ENCODE results near the gene PTPN7. TPM values are rescaled to one million over a fixed set of nuclear protein-coding genes. Genes with fewer than 3 reads are reported as not detected.

The PTPN7 gene
- 0.65 TPM for polyA plus RNA-seq (2013, experiment 1 of 2)
- 0.49 TPM for polyA plus RNA-seq (2013, experiment 2 of 2)

DNA sequence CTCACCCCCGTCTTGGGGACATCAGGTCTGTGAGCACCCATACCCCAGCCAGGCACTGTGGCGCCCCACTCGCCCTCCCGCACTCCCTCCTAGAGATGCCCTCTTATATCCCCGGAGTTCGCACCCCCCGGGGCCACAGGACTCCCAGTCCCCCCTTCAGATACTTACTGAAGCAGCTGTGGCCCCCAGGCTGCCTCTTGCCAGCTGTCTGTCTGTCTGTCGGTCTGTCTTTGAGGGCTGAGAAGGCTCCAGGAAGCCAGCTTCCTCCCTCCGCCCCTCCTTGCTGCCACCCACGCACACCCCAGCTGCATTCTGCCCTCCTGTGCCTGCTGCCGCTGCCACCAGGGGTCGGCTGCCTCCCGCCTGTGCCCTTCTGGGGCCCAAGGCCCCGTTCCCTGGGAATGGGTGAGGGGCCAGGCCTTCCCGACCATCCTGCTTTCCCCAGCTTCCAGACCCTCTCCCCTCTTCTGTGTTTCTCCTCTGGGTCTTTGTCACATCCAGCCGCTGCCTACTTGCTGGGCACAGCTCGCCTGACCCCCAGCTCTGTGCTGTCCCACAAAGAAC is at the start of gene PTPN7:
TSS of gene PTPN7 (minus strand) at position 226 of the 564 bp plus-strand sequence. CDS start 1,200 bp downstream, outside the sequence.
- H3K36me3 ChIP-seq (ENCODE audit: control insufficient read depth, insufficient read depth, low read length) = no peaks in the 10 kb centered on the region
- DNase-seq = no peak
- H3K56ac ChIP-seq (ENCODE audit: low read length) = peak within 1 kb of the TSS; percentile 80
- no peaks in the 10 kb centered on the region for H3K79me2 ChIP-seq (ENCODE audit: control insufficient read depth, insufficient read depth, low read length)
- H3K4me1 ChIP-seq (ENCODE audit: control insufficient read depth, low read depth, low read length) = peaks cover 26% of the 10 kb centered on the region
- peak within 1 kb of the TSS; percentile 4 for H3K18ac ChIP-seq (ENCODE audit: low read length)
- peak within 1 kb of the TSS; percentile 56 for H2AK5ac ChIP-seq (ENCODE audit: low read length)
- H2BK120ac ChIP-seq (ENCODE audit: low read depth, low read length) = no peak within 1 kb of the TSS
- H3K27ac ChIP-seq (ENCODE audit: low read depth, low read length) = no peak within 1 kb of the TSS
- no peaks in the 10 kb centered on the region for H3K79me1 ChIP-seq (ENCODE audit: low read length)
- H2BK5ac ChIP-seq (ENCODE audit: low read length) = peak within 1 kb of the TSS; percentile 40
- H3K4me2 ChIP-seq (ENCODE audit: low read length) = no peak within 1 kb of the TSS
- WGBS (ENCODE audit: extremely low coverage, insufficient coverage, low lambda C conversion rate) = no CpG with 5 or more reads among the region's 17 CpGs
- no peak within 1 kb of the TSS for H4K8ac ChIP-seq (ENCODE audit: low read depth, low read length)
- no peak within 1 kb of the TSS for H3K9ac ChIP-seq (ENCODE audit: low read length)
- no peaks in the 10 kb centered on the region for H3K27me3 ChIP-seq (ENCODE audit: insufficient read depth, low read length, poor library complexity)
- H3K4me3 ChIP-seq (ENCODE audit: low read length) = no peak within 1 kb of the TSS
- no peak within 1 kb of the TSS for H4K5ac ChIP-seq (ENCODE audit: low read length)
- H3K23ac ChIP-seq (ENCODE audit: low read length) = peak within 1 kb of the TSS; percentile 91
- H3K4ac ChIP-seq (ENCODE audit: low read depth, low read length) = no peak within 1 kb of the TSS
- H2BK15ac ChIP-seq (replicated peaks; ENCODE audit: low read depth) = no peak within 1 kb of the TSS

DNA sequence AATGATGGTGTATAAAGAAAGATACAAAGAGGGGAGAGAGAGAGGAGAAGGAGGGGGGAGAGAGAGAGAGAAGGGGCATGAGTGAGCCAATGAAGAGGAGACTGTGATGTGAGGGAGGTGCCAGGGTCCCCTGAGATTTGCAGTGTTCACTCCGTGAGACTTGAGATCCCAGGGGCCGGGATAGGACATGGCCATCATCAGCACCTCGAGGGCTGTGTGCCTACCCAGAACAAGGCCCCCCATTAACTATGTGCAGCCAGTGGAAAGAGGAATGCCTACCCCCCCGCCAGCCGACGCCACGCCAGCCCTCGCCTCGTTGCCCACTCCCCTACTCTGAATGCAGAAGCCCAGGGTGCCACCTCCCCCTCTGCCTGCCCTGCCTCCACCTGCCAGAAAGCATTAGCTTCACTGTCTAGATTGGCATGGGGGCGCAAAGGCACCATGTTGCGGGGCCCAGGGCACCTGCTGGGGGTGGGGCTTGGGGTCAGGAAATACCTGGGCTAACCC is 48.0 kb upstream of the PTPN7 start:
- Histone ChIP-seq H3K56ac (ENCODE audit: low read length) (no peak overlapping the region), H3K27ac (ENCODE audit: low read depth, low read length) (no peak overlapping the region), H3K9ac (ENCODE audit: low read length) (no peak overlapping the region), H3K23ac (ENCODE audit: low read length) (no peak overlapping the region), H2BK120ac (ENCODE audit: low read depth, low read length) (no peak overlapping the region), H2BK5ac (ENCODE audit: low read length) (no peak overlapping the region), H4K8ac (ENCODE audit: low read depth, low read length) (no peak overlapping the region), H3K27me3 (ENCODE audit: insufficient read depth, low read length, poor library complexity) (no peaks in the 10 kb centered on the region), H3K4me2 (ENCODE audit: low read length) (no peak overlapping the region), H3K4me1 (ENCODE audit: control insufficient read depth, low read depth, low read length) (no peaks in the 10 kb centered on the region), H3K36me3 (ENCODE audit: control insufficient read depth, insufficient read depth, low read length) (no peaks in the 10 kb centered on the region), H4K5ac (ENCODE audit: low read length) (no peak overlapping the region), H3K4me3 (ENCODE audit: low read length) (no peak overlapping the region), H3K18ac (ENCODE audit: low read length) (no peak overlapping the region), H2AK5ac (ENCODE audit: low read length) (no peak overlapping the region), H2BK15ac (replicated peaks; ENCODE audit: low read depth) (no peak overlapping the region), H3K4ac (ENCODE audit: low read depth, low read length) (no peak overlapping the region), H3K79me1 (ENCODE audit: low read length) (no peaks in the 10 kb centered on the region), H3K79me2 (ENCODE audit: control insufficient read depth, insufficient read depth, low read length) (no peaks in the 10 kb centered on the region)
- DNase-seq = no peak
- WGBS (ENCODE audit: extremely low coverage, insufficient coverage, low lambda C conversion rate) = no CpG with 5 or more reads among the region's 11 CpGs

DNA sequence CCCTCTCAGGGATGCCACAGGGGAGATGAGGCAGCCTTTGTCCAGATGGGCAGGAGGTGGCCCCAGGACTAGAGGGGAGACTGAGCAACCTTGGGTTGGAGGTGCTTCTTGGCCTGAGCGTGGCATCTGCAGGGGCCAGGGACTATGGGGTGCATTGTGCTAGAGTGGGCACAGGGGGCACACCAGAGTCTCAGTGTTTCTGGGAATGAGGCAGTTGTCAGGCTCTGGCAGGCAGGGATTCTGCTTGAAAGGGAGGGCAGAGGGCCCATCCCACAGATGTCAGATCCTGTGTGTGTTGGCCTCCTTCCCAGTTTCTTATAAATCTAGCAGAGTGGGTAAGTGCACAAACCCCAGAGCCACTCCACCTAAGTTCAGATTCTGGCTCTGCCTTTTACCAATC is 46.9 kb upstream of the PTPN7 start:
- Histone ChIP-seq H2BK120ac (ENCODE audit: low read depth, low read length) (no peak overlapping the region), H2AK5ac (ENCODE audit: low read length) (no peak overlapping the region), H3K9ac (ENCODE audit: low read length) (no peak overlapping the region), H3K4me3 (ENCODE audit: low read length) (no peak overlapping the region), H2BK15ac (replicated peaks; ENCODE audit: low read depth) (no peak overlapping the region), H3K4me1 (ENCODE audit: control insufficient read depth, low read depth, low read length) (no peaks in the 10 kb centered on the region), H3K23ac (ENCODE audit: low read length) (no peak overlapping the region), H4K5ac (ENCODE audit: low read length) (no peak overlapping the region), H3K4ac (ENCODE audit: low read depth, low read length) (no peak overlapping the region), H3K27me3 (ENCODE audit: insufficient read depth, low read length, poor library complexity) (no peaks in the 10 kb centered on the region), H4K8ac (ENCODE audit: low read depth, low read length) (no peak overlapping the region), H3K36me3 (ENCODE audit: control insufficient read depth, insufficient read depth, low read length) (no peaks in the 10 kb centered on the region), H3K4me2 (ENCODE audit: low read length) (no peak overlapping the region), H2BK5ac (ENCODE audit: low read length) (no peak overlapping the region), H3K18ac (ENCODE audit: low read length) (no peak overlapping the region), H3K79me1 (ENCODE audit: low read length) (no peaks in the 10 kb centered on the region), H3K27ac (ENCODE audit: low read depth, low read length) (no peak overlapping the region), H3K79me2 (ENCODE audit: control insufficient read depth, insufficient read depth, low read length) (no peaks in the 10 kb centered on the region), H3K56ac (ENCODE audit: low read length) (no peak overlapping the region)
- WGBS (ENCODE audit: extremely low coverage, insufficient coverage, low lambda C conversion rate) = no CpG with 5 or more reads among the region's 1 CpG
- DNase-seq = peak; percentile 33

DNA sequence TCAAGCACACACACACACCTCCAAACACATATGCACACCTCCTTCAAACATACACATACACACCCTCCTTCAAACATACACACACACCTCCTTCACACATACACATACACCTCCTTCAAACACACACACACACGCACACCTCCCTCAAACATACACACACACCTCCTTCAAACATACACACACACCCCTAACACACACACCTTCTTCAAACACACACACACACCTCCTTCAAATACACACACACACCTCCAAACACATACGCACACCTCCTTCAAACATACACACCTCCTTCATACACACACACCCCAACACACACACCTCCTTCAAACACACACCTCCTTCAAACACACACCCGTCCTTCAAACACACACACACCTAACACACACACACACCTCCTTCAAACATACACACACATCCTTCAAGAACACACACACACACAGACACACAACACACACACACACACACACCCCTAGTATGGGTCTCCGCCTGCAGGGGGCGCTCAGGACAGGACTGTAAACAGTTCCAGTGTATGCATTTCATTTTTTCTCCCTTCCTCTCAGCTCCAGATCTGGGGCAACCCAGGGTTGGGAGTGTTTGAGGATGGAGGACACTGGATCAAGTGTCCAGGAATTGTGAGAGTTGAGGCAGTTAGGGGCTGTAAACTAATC is 45.3 kb upstream of the PTPN7 start:
- no peaks in the 10 kb centered on the region for H3K79me1 ChIP-seq (ENCODE audit: low read length)
- 100% methylated on average over 3 of the region's 5 CpGs for WGBS (ENCODE audit: extremely low coverage, insufficient coverage, low lambda C conversion rate)
- DNase-seq = no peak

DNA sequence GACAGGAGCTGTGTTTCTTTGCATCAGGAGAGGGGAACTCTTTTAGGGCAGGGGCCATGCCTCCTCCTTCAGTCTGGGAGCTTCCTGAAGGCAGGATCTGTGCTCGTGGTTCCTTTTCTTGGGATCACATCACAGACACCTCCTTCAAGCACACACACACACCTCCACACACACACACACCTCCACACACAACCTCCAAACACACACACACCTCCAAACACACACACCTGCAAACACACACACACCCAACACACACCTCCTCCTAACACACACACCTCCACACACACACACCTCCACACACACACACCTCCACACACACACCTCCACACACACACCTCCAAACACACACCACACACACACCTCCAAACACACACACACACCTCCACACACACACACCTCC is 43.7 kb upstream of the PTPN7 start:
- no CpG with 5 or more reads among the region's 1 CpG for WGBS (ENCODE audit: extremely low coverage, insufficient coverage, low lambda C conversion rate)
- no peak overlapping the region for H3K23ac ChIP-seq (ENCODE audit: low read length)
- no peak overlapping the region for H2BK5ac ChIP-seq (ENCODE audit: low read length)
- no peak overlapping the region for H3K56ac ChIP-seq (ENCODE audit: low read length)
- H3K36me3 ChIP-seq (ENCODE audit: control insufficient read depth, insufficient read depth, low read length) = no peaks in the 10 kb centered on the region
- no peak overlapping the region for H2AK5ac ChIP-seq (ENCODE audit: low read length)
- H4K8ac ChIP-seq (ENCODE audit: low read depth, low read length) = no peak overlapping the region
- no peak overlapping the region for H3K27ac ChIP-seq (ENCODE audit: low read depth, low read length)
- no peaks in the 10 kb centered on the region for H3K79me2 ChIP-seq (ENCODE audit: control insufficient read depth, insufficient read depth, low read length)
- no peaks in the 10 kb centered on the region for H3K79me1 ChIP-seq (ENCODE audit: low read length)
- H3K4me3 ChIP-seq (ENCODE audit: low read length) = no peak overlapping the region
- no peaks in the 10 kb centered on the region for H3K4me1 ChIP-seq (ENCODE audit: control insufficient read depth, low read depth, low read length)
- no peak overlapping the region for H3K4me2 ChIP-seq (ENCODE audit: low read length)
- no peak overlapping the region for H3K4ac ChIP-seq (ENCODE audit: low read depth, low read length)
- peak; percentile 56 for DNase-seq
- no peak overlapping the region for H3K18ac ChIP-seq (ENCODE audit: low read length)
- H2BK15ac ChIP-seq (replicated peaks; ENCODE audit: low read depth) = no peak overlapping the region
- H2BK120ac ChIP-seq (ENCODE audit: low read depth, low read length) = no peak overlapping the region
- H3K9ac ChIP-seq (ENCODE audit: low read length) = no peak overlapping the region
- H4K5ac ChIP-seq (ENCODE audit: low read length) = no peak overlapping the region
- H3K27me3 ChIP-seq (ENCODE audit: insufficient read depth, low read length, poor library complexity) = no peaks in the 10 kb centered on the region

More for the DNA sequence above, 45.3 kb upstream of the PTPN7 start:
- Histone ChIP-seq H3K79me2 (ENCODE audit: control insufficient read depth, insufficient read depth, low read length) (no peaks in the 10 kb centered on the region), H2BK120ac (ENCODE audit: low read depth, low read length) (no peak overlapping the region), H3K36me3 (ENCODE audit: control insufficient read depth, insufficient read depth, low read length) (no peaks in the 10 kb centered on the region), H2BK15ac (replicated peaks; ENCODE audit: low read depth) (no peak overlapping the region), H2AK5ac (ENCODE audit: low read length) (no peak overlapping the region), H3K4me3 (ENCODE audit: low read length) (no peak overlapping the region), H3K9ac (ENCODE audit: low read length) (no peak overlapping the region), H3K56ac (ENCODE audit: low read length) (no peak overlapping the region), H3K4ac (ENCODE audit: low read depth, low read length) (no peak overlapping the region), H4K5ac (ENCODE audit: low read length) (no peak overlapping the region), H2BK5ac (ENCODE audit: low read length) (no peak overlapping the region), H3K27me3 (ENCODE audit: insufficient read depth, low read length, poor library complexity) (no peaks in the 10 kb centered on the region), H4K8ac (ENCODE audit: low read depth, low read length) (no peak overlapping the region), H3K23ac (ENCODE audit: low read length) (no peak overlapping the region), H3K18ac (ENCODE audit: low read length) (no peak overlapping the region), H3K4me2 (ENCODE audit: low read length) (no peak overlapping the region), H3K27ac (ENCODE audit: low read depth, low read length) (no peak overlapping the region), H3K4me1 (ENCODE audit: control insufficient read depth, low read depth, low read length) (no peaks in the 10 kb centered on the region)
